Measurements from ENCODE around the gene B9D2. TPM values are rescaled to one million over a fixed set of nuclear protein-coding genes. Genes with fewer than 3 reads are reported as not detected.
A peak's percentile ranks its signal among the peaks of the same experiment; 100 is the strongest.

B9D2 gene
- total RNA-seq, 1 donor from 2014 or later = 2.5 TPM

- TF ChIP-seq, protein P1, sequence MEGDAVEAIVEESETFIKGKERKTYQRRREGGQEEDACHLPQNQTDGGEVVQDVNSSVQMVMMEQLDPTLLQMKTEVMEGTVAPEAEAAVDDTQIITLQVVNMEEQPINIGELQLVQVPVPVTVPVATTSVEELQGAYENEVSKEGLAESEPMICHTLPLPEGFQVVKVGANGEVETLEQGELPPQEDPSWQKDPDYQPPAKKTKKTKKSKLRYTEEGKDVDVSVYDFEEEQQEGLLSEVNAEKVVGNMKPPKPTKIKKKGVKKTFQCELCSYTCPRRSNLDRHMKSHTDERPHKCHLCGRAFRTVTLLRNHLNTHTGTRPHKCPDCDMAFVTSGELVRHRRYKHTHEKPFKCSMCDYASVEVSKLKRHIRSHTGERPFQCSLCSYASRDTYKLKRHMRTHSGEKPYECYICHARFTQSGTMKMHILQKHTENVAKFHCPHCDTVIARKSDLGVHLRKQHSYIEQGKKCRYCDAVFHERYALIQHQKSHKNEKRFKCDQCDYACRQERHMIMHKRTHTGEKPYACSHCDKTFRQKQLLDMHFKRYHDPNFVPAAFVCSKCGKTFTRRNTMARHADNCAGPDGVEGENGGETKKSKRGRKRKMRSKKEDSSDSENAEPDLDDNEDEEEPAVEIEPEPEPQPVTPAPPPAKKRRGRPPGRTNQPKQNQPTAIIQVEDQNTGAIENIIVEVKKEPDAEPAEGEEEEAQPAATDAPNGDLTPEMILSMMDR (IDR thresholded peaks at IDR 0.05; ENCODE audit: borderline replicate concordance) = no peak
- peaks cover 22% of the 10 kb centered on the region for H3K36me3 ChIP-seq
- intact Hi-C loops (cut with micrococcal nuclease) = no loop called here
- H3K4me3 ChIP-seq = peak overlapping the region; percentile 61
- DNase-seq = peak; percentile 77
- peak overlapping the region; percentile 84 for H3K27ac ChIP-seq (replicated peaks)
- no peaks in the 10 kb centered on the region for H3K9me3 ChIP-seq (replicated peaks)
- peaks cover 87% of the 10 kb centered on the region for H3K4me1 ChIP-seq
- H3K27me3 ChIP-seq (ENCODE audit: low read depth) = no peaks in the 10 kb centered on the region
Measured at GRCh38 chr19:41324921-41325639, 38.9 kb downstream of the B9D2 start.

DNA sequence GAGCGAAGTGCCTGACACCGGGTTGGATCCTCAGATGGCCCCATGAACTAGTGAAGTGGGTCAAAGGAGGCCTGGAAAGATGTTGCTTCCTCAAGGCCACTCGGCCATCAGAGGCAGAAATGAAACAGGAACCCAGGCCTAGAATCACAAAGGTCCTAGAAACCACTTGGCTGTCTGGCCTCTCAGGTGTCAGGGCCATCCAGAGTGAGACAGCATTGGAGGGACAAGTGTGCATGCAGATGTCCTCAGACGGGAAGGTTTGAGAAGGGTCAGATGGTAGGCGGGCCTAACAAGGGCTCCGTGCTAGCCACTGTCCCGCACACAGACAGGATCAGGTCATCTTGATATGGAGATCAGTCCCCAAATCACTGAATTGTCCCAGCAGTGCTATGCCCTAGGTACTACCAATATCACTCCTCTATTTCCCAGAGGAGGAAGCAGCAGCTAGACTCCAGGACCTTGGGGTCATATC is 39.7 kb downstream of the B9D2 start:
- H3K36me3 ChIP-seq = peaks cover 19% of the 10 kb centered on the region
- H3K4me1 ChIP-seq = peaks cover 84% of the 10 kb centered on the region
- TF ChIP-seq, protein P1 (IDR thresholded peaks at IDR 0.05; ENCODE audit: borderline replicate concordance) = no peak
- no peak for DNase-seq
- no peak overlapping the region for H3K4me3 ChIP-seq
- peak overlapping the region; percentile 84 for H3K27ac ChIP-seq (replicated peaks)
- H3K27me3 ChIP-seq (ENCODE audit: low read depth) = no peaks in the 10 kb centered on the region
- intact Hi-C loops (cut with micrococcal nuclease) = no loop called here
- no peaks in the 10 kb centered on the region for H3K9me3 ChIP-seq (replicated peaks)

DNA sequence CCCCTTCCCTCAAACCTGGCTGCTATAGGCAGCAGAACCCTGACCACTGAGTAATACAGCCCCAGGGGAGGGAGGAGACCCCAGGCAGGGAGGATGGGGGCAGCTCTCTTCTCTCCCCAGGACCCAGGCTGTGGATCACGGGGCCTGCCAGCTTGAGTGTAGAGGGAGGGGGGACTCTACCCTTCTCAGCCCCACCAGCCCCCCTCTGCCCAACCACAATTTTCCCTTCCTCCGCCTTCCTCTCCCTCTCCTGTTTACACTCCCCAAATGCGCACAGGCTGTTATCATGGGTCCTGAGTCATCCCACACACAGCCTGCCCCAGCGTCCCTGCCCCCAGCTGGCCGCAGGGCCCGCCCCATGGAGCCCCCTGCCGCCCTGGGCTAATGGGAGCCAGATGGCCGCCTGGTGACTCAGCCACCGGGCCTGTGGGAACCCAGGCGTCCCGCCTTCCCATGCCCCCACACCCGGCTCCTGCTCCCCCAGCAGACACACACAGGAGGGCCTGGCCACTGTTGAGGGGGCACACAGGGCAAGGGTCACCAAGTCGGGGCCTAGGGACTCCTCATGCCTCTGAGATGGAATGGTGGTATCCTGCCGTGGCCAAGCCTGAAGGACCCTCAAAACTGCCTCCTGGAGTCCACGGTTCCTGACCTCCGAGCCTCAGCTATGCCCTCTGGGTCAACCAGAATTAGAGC is 40.4 kb downstream of the B9D2 start:
- intact Hi-C loops (cut with micrococcal nuclease) = no loop called here
- peaks cover 24% of the 10 kb centered on the region for H3K36me3 ChIP-seq
- H3K4me1 ChIP-seq = peaks cover 77% of the 10 kb centered on the region
- DNase-seq = peak; percentile 62
- TF ChIP-seq, protein P1 (IDR thresholded peaks at IDR 0.05; ENCODE audit: borderline replicate concordance) = no peak
- no peak overlapping the region for H3K4me3 ChIP-seq
- peak overlapping the region; percentile 84 for H3K27ac ChIP-seq (replicated peaks)
- no peaks in the 10 kb centered on the region for H3K9me3 ChIP-seq (replicated peaks)
- H3K27me3 ChIP-seq (ENCODE audit: low read depth) = no peaks in the 10 kb centered on the region

- intact Hi-C loops (cut with micrococcal nuclease) = no loop called here
- H3K27me3 ChIP-seq (ENCODE audit: low read depth) = no peaks in the 10 kb centered on the region
- no peaks in the 10 kb centered on the region for H3K9me3 ChIP-seq (replicated peaks)
- H3K4me1 ChIP-seq = peaks cover 71% of the 10 kb centered on the region
- H3K27ac ChIP-seq (replicated peaks) = peak overlapping the region; percentile 84
- H3K36me3 ChIP-seq = peaks cover 30% of the 10 kb centered on the region
- DNase-seq = peak; percentile 45
- no peak overlapping the region for H3K4me3 ChIP-seq
- TF ChIP-seq, protein P1 (IDR thresholded peaks at IDR 0.05; ENCODE audit: borderline replicate concordance) = no peak
Measured at GRCh38 chr19:41323023-41323422, 40.9 kb downstream of the B9D2 start.

GRCh38 chr19:41322451-41322850 is 41.5 kb downstream of the B9D2 start:
- Histone ChIP-seq H3K4me1 (peaks cover 65% of the 10 kb centered on the region), H3K9me3 (replicated peaks) (no peaks in the 10 kb centered on the region), H3K36me3 (peaks cover 35% of the 10 kb centered on the region), H3K27ac (replicated peaks) (peak overlapping the region; percentile 84), H3K27me3 (ENCODE audit: low read depth) (no peaks in the 10 kb centered on the region), H3K4me3 (no peak overlapping the region)
- TF ChIP-seq, protein P1 (IDR thresholded peaks at IDR 0.05; ENCODE audit: borderline replicate concordance) = no peak
- intact Hi-C loops (cut with micrococcal nuclease) = no loop called here
- no peak for DNase-seq

Data from left ventricle myocardium inferior (tissue), 1 donor.